Measurements from ENCODE around the gene USP13. TPM values are rescaled to one million over a fixed set of nuclear protein-coding genes. Genes with fewer than 3 reads are reported as not detected.
A peak's percentile ranks its signal among the peaks of the same experiment; 100 is the strongest.
"Not testable (repeated sequence)": the region's sequence is repeated elsewhere in the genome, so short reads cannot be mapped to it uniquely, and the experiment has no call there.

The USP13 gene
- total and polyA plus RNA-seq, 2 experiments from 2014 or later, result 9.6 to 22.7 TPM

DNA sequence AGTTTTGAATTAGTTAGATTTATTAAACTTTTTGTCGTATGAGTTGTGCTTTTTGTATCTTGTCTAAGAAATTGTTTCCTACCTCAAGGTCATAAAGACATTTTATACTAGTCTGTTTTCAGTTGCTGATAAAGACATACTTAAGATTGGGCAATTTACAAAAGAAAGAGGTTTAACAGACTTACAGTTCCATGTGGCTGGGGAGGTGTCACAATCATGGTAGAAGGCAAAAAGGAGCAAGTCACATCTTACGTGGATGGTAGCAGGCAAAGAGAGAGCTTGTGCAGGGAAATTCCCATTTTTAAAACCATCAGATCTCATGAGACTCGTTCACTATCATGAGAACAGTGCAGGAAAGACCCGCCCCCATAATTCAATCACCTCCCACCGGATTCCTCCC, 30.4 kb downstream of the USP13 start:
- H3K36me3 Mint-ChIP-seq (ENCODE audit: low read depth), result peaks cover 11% of the 10 kb centered on the region
- H3K27me3 Mint-ChIP-seq (ENCODE audit: insufficient read depth, low read depth, poor library complexity); H3K27ac ChIP-seq (ENCODE audit: low read depth): not testable (repeated sequence)

GRCh38 chr3:179687967-179688535, 35.2 kb downstream of the USP13 start:
- TF ChIP-seq STAT1 (IDR thresholded peaks at IDR 0.05; ENCODE audit: unreplicated experiment) (no peak), ZNF331 (CRISPR knock-in tag; IDR thresholded peaks at IDR 0.05; ENCODE audit: low read depth) (no peak), ZNF114 (CRISPR knock-in tag; IDR thresholded peaks at IDR 0.05) (no peak), POLR2AphosphoS5 (IDR thresholded peaks at IDR 0.05; ENCODE audit: low read depth) (no peak), NANOG (IDR thresholded peaks at IDR 0.05; ENCODE audit: borderline replicate concordance) (no peak), EZH2phosphoT487 (IDR thresholded peaks at IDR 0.05; ENCODE audit: unreplicated experiment) (no peak)
- TF ChIP-seq, protein P1, sequence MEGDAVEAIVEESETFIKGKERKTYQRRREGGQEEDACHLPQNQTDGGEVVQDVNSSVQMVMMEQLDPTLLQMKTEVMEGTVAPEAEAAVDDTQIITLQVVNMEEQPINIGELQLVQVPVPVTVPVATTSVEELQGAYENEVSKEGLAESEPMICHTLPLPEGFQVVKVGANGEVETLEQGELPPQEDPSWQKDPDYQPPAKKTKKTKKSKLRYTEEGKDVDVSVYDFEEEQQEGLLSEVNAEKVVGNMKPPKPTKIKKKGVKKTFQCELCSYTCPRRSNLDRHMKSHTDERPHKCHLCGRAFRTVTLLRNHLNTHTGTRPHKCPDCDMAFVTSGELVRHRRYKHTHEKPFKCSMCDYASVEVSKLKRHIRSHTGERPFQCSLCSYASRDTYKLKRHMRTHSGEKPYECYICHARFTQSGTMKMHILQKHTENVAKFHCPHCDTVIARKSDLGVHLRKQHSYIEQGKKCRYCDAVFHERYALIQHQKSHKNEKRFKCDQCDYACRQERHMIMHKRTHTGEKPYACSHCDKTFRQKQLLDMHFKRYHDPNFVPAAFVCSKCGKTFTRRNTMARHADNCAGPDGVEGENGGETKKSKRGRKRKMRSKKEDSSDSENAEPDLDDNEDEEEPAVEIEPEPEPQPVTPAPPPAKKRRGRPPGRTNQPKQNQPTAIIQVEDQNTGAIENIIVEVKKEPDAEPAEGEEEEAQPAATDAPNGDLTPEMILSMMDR (conservative IDR thresholded peaks at IDR 0.05; ENCODE audit: low read depth in 2 of 2), result no peak
- TF ChIP-seq, protein P2, sequence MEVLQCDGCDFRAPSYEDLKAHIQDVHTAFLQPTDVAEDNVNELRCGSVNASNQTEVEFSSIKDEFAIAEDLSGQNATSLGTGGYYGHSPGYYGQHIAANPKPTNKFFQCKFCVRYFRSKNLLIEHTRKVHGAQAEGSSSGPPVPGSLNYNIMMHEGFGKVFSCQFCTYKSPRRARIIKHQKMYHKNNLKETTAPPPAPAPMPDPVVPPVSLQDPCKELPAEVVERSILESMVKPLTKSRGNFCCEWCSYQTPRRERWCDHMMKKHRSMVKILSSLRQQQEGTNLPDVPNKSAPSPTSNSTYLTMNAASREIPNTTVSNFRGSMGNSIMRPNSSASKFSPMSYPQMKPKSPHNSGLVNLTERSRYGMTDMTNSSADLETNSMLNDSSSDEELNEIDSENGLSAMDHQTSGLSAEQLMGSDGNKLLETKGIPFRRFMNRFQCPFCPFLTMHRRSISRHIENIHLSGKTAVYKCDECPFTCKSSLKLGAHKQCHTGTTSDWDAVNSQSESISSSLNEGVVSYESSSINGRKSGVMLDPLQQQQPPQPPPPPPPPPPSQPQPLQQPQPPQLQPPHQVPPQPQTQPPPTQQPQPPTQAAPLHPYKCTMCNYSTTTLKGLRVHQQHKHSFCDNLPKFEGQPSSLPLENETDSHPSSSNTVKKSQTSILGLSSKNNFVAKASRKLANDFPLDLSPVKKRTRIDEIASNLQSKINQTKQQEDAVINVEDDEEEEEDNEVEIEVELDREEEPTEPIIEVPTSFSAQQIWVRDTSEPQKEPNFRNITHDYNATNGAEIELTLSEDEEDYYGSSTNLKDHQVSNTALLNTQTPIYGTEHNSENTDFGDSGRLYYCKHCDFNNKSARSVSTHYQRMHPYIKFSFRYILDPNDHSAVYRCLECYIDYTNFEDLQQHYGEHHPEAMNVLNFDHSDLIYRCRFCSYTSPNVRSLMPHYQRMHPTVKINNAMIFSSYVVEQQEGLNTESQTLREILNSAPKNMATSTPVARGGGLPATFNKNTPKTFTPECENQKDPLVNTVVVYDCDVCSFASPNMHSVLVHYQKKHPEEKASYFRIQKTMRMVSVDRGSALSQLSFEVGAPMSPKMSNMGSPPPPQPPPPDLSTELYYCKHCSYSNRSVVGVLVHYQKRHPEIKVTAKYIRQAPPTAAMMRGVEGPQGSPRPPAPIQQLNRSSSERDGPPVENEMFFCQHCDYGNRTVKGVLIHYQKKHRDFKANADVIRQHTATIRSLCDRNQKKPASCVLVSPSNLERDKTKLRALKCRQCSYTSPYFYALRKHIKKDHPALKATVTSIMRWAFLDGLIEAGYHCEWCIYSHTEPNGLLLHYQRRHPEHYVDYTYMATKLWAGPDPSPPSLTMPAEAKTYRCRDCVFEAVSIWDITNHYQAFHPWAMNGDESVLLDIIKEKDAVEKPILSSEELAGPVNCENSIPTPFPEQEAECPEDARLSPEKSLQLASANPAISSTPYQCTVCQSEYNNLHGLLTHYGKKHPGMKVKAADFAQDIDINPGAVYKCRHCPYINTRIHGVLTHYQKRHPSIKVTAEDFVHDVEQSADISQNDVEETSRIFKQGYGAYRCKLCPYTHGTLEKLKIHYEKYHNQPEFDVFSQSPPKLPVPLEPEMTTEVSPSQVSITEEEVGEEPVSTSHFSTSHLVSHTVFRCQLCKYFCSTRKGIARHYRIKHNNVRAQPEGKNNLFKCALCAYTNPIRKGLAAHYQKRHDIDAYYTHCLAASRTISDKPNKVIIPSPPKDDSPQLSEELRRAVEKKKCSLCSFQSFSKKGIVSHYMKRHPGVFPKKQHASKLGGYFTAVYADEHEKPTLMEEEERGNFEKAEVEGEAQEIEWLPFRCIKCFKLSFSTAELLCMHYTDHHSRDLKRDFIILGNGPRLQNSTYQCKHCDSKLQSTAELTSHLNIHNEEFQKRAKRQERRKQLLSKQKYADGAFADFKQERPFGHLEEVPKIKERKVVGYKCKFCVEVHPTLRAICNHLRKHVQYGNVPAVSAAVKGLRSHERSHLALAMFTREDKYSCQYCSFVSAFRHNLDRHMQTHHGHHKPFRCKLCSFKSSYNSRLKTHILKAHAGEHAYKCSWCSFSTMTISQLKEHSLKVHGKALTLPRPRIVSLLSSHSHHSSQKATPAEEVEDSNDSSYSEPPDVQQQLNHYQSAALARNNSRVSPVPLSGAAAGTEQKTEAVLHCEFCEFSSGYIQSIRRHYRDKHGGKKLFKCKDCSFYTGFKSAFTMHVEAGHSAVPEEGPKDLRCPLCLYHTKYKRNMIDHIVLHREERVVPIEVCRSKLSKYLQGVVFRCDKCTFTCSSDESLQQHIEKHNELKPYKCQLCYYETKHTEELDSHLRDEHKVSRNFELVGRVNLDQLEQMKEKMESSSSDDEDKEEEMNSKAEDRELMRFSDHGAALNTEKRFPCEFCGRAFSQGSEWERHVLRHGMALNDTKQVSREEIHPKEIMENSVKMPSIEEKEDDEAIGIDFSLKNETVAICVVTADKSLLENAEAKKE (CRISPR knock-in tag; IDR thresholded peaks at IDR 0.05), result no peak
- TF ChIP-seq, protein P3, sequence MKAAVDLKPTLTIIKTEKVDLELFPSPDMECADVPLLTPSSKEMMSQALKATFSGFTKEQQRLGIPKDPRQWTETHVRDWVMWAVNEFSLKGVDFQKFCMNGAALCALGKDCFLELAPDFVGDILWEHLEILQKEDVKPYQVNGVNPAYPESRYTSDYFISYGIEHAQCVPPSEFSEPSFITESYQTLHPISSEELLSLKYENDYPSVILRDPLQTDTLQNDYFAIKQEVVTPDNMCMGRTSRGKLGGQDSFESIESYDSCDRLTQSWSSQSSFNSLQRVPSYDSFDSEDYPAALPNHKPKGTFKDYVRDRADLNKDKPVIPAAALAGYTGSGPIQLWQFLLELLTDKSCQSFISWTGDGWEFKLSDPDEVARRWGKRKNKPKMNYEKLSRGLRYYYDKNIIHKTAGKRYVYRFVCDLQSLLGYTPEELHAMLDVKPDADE (IDR thresholded peaks at IDR 0.05), result no peak
- no peaks in the 10 kb centered on the region for H3F3A ChIP-seq (replicated peaks; ENCODE audit: low read depth)
- peaks cover 2% of the 10 kb centered on the region; the same call in 1 of the 3 replicates for H3K9me3 Mint-ChIP-seq
- H3K4me3 Mint-ChIP-seq, result no peak overlapping the region
- H3K4me3 ChIP-seq, result no peak overlapping the region
- H3K36me3 ChIP-seq (ENCODE audit: insufficient read depth), result peaks cover 12% of the 10 kb centered on the region
- H3K27me3 ChIP-seq (ENCODE audit: insufficient read depth), result no peaks in the 10 kb centered on the region
- no peak overlapping the region for H3K4me2 ChIP-seq
- peaks cover 4% of the 10 kb centered on the region for H3K4me1 Mint-ChIP-seq
- H3K36me3 Mint-ChIP-seq (ENCODE audit: low read depth), result peaks cover 32% of the 10 kb centered on the region
- no peaks in the 10 kb centered on the region for H3K4me1 ChIP-seq (ENCODE audit: insufficient read depth)
- no peak overlapping the region for H3K27ac Mint-ChIP-seq
- H4K20me1 ChIP-seq (replicated peaks; ENCODE audit: insufficient read depth), result no peaks in the 10 kb centered on the region; the same call in 1 of the 2 replicates
- H3K27ac ChIP-seq (ENCODE audit: low read depth), result no peak overlapping the region
- H2AFZ ChIP-seq, result no peak overlapping the region
- peaks cover 52% of the 10 kb centered on the region for H3K79me2 ChIP-seq (replicated peaks; ENCODE audit: insufficient read depth)
- DNase-seq (ENCODE audit: low spot score) (no peak), ATAC-seq (no peak)
- peaks cover 5% of the 10 kb centered on the region; the same call in 1 of the 2 replicates for H3K9me2 ChIP-seq (ENCODE audit: insufficient read depth)
- H3K27me3 Mint-ChIP-seq (ENCODE audit: insufficient read depth, low read depth, poor library complexity), result no peaks in the 10 kb centered on the region

More for the DNA sequence above, 30.4 kb downstream of the USP13 start:
- not testable (repeated sequence) for ATAC-seq; H3K4me3 Mint-ChIP-seq; H3K9me2 ChIP-seq (ENCODE audit: insufficient read depth); H3K27me3 ChIP-seq (ENCODE audit: insufficient read depth); H3K9me3 Mint-ChIP-seq; DNase-seq (ENCODE audit: low spot score); H3K4me2 ChIP-seq; H2AFZ ChIP-seq; H3F3A ChIP-seq (replicated peaks; ENCODE audit: low read depth); H3K4me3 ChIP-seq; H3K36me3 ChIP-seq (ENCODE audit: insufficient read depth); H4K20me1 ChIP-seq (replicated peaks; ENCODE audit: insufficient read depth)
- peak overlapping the region; percentile 1; the same call in 1 of the 2 replicates for H3K27ac Mint-ChIP-seq
- Histone ChIP-seq H3K4me1 (ENCODE audit: insufficient read depth) (peaks cover 20% of the 10 kb centered on the region), H3K79me2 (replicated peaks; ENCODE audit: insufficient read depth) (peaks cover 69% of the 10 kb centered on the region)
- peaks cover 25% of the 10 kb centered on the region for H3K4me1 Mint-ChIP-seq
